ENCODE results near the gene OR6J1.

DNA sequence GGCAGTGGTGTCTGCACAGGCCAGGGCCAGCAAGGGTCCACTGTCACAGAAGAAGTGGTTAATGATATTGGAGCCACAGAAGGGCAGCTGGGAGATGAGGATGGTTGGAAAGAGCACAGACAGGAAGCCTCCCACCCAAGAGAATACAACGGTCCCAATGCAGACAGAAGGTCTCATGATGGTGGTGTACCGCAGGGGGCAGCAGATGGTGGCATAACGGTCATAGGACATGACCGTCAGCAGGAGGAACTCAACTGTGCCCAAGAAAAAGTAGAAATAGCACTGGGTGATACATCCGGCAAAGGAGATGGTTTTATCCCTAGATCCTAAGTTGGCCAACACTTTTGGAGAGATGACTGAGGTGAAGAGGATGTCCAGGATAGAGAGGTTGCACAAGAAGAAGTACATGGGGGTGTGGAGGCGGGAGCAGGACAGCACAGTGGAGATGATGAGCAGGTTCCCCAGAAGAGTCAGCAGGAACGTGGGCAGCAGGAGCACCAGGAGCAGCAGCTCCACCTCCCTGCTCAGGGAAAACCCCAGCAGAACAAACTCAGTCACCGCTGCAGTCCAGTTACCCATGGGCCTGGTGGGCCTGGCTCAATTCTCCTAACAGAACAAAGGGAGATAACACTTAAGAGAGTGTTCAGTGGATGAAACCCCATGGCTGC lies 9.8 kb downstream of the OR6J1 start:
- TF ChIP-seq CTCF (IDR thresholded peaks at IDR 0.05; ENCODE audit: borderline replicate concordance, extremely low read depth, low read length, poor library complexity, severe bottlenecking) (no peak), EZH2 (IDR thresholded peaks at IDR 0.05; ENCODE audit: borderline replicate concordance, low read depth, low read length, severe bottlenecking) (no peak)

Data from DND-41 (cell line).